GM23338 (cell line): ENCODE results near the gene MPHOSPH6. TPM values are rescaled to one million over a fixed set of nuclear protein-coding genes. Genes with fewer than 3 reads are reported as not detected.

Source experiments
- ATAC-seq: fragments of 200-7000 bp; cut with Tn5 transposase; 3 replicates; pipeline ENCODE4 v1.9.1; 2020
- DNase-seq: peaks from one replicate; pipeline ENCODE4 v3.0.0-alpha.2; 2015; ENCODE audit warnings: low spot score
- H2AFZ ChIP-seq: fragments of 200-600 bp; sonication (generic); 2 replicates; pipeline ENCODE4 v1.8.0; 2016; ENCODE audit warnings: antibody characterized with exemption, mild to moderate bottlenecking, moderate library complexity
- H3F3A ChIP-seq: fragments of 200-600 bp; sonication (generic); replicated peaks from 2 replicates; pipeline ENCODE4 v1.8.0; 2017; ENCODE audit warnings: antibody characterized with exemption, mixed run types, low read depth
- H3K27ac ChIP-seq: fragments of 200-600 bp; sonication (generic); 2 replicates; pipeline ENCODE4 v1.6.1; 2016; ENCODE audit warnings: low read depth
- H3K27me3 ChIP-seq: fragments of 200-600 bp; sonication (generic); 2 replicates; pipeline ENCODE4 v1.8.0; 2016; ENCODE audit warnings: mild to moderate bottlenecking, mixed run types, moderate library complexity; ENCODE audit not compliant: insufficient read depth
- H3K36me3 ChIP-seq: fragments of 200-600 bp; sonication (generic); 2 replicates; pipeline ENCODE4 v1.8.0; 2016; ENCODE audit warnings: mild to moderate bottlenecking; ENCODE audit not compliant: insufficient read depth
- H3K4me1 ChIP-seq: fragments of 200-600 bp; sonication (generic); 2 replicates; pipeline ENCODE4 v1.8.0; 2016; ENCODE audit warnings: mild to moderate bottlenecking, moderate library complexity; ENCODE audit not compliant: insufficient read depth
- H3K4me2 ChIP-seq: fragments of 200-600 bp; sonication (generic); 2 replicates; pipeline ENCODE4 v1.7.1; 2017; ENCODE audit warnings: mixed run types
- H3K4me3 ChIP-seq: fragments of 200-600 bp; sonication (generic); 2 replicates; pipeline ENCODE4 v1.6.1; 2016; ENCODE audit warnings: mixed run types
- H3K79me2 ChIP-seq: fragments of 200-600 bp; sonication (generic); replicated peaks from 2 replicates; pipeline ENCODE4 v1.8.0; 2017; ENCODE audit warnings: mild to moderate bottlenecking; ENCODE audit not compliant: insufficient read depth
- H3K9me2 ChIP-seq: fragments of 200-600 bp; sonication (generic); 2 replicates; pipeline ENCODE4 v1.8.0; 2017; ENCODE audit not compliant: insufficient read depth
- H4K20me1 ChIP-seq: fragments of 200-600 bp; sonication (generic); replicated peaks from 2 replicates; pipeline ENCODE4 v1.8.0; 2017; ENCODE audit warnings: mild to moderate bottlenecking; ENCODE audit not compliant: insufficient read depth
- H3K27ac Mint-ChIP-seq: 2 replicates; pipeline ENCODE4 v1.8.0; 2020; ENCODE audit warnings: inconsistent platforms, mild to moderate bottlenecking, moderate library complexity, mixed read lengths
- H3K27me3 Mint-ChIP-seq: 3 replicates; pipeline ENCODE4 v1.8.0; 2022; ENCODE audit warnings: low read depth, mild to moderate bottlenecking, moderate library complexity, mixed read lengths, inconsistent platforms; ENCODE audit not compliant: insufficient read depth, poor library complexity
- H3K36me3 Mint-ChIP-seq: 3 replicates; pipeline ENCODE4 v1.8.0; 2021; ENCODE audit warnings: low read depth, mild to moderate bottlenecking, inconsistent platforms, moderate library complexity, mixed read lengths
- H3K4me1 Mint-ChIP-seq: 3 replicates; pipeline ENCODE4 v1.8.0; 2020; ENCODE audit warnings: mild to moderate bottlenecking, inconsistent platforms, mixed read lengths
- H3K4me3 Mint-ChIP-seq: 3 replicates; pipeline ENCODE4 v1.8.0; 2021; ENCODE audit warnings: moderate library complexity, mild to moderate bottlenecking, inconsistent platforms, mixed read lengths
- H3K9me3 Mint-ChIP-seq: 3 replicates; pipeline ENCODE4 v1.8.0; 2020; ENCODE audit warnings: moderate library complexity, mild to moderate bottlenecking, inconsistent platforms, mixed read lengths
- CREB1 ChIP-seq: fragments of 250-450 bp; sonication (Bioruptor Pico); IDR thresholded peaks from 2 replicates; pipeline ENCODE4 v1.5.0; 2020; ENCODE audit warnings: low read depth, mild to moderate bottlenecking, moderate library complexity
- EZH2phosphoT487 ChIP-seq: fragments of 200-600 bp; sonication (generic); IDR thresholded peaks from one replicate; pipeline ENCODE4 v1.8.1; 2018; ENCODE audit warnings: antibody characterized with exemption; ENCODE audit not compliant: unreplicated experiment
- JUNB ChIP-seq: IDR thresholded peaks from one replicate; pipeline ENCODE4 v1.6.1; 2016; ENCODE audit warnings: antibody characterized with exemption; ENCODE audit not compliant: unreplicated experiment
- REST ChIP-seq: IDR thresholded peaks from one replicate; pipeline ENCODE4 v1.6.1; 2018; ENCODE audit warnings: antibody characterized with exemption; ENCODE audit not compliant: unreplicated experiment
- ZNF114 ChIP-seq: fragments of 250-450 bp; sonication (Bioruptor Pico); IDR thresholded peaks from 2 replicates; pipeline ENCODE4 v1.5.0; 2020; ENCODE audit warnings: mild to moderate bottlenecking, moderate library complexity
- ZNF462 ChIP-seq: fragments of 250-450 bp; sonication (Bioruptor Pico); IDR thresholded peaks from 2 replicates; pipeline ENCODE4 v1.5.0; 2020; ENCODE audit warnings: mild to moderate bottlenecking, moderate library complexity
- polyA plus RNA-seq: library from polyadenylated mRNA; unstranded; fragments of >200 nt; fragmentation: Nextera tagmentation; extraction: Ambion mirVana; gene quantifications from 2 replicates; pipeline ENCODE4 v1.2.1, GENCODE V29; 2016
- total RNA-seq: library from RNA; depleted of rRNA; stranded (reverse); fragments of >200 nt; shearing (Covaris generic); gene quantifications from 2 replicates; pipeline ENCODE4 v1.2.3, GENCODE V29; 2014

MPHOSPH6 gene
- total and polyA plus RNA-seq, 2 experiments from 2014 or later = 40.8 to 94.7 TPM

DNA sequence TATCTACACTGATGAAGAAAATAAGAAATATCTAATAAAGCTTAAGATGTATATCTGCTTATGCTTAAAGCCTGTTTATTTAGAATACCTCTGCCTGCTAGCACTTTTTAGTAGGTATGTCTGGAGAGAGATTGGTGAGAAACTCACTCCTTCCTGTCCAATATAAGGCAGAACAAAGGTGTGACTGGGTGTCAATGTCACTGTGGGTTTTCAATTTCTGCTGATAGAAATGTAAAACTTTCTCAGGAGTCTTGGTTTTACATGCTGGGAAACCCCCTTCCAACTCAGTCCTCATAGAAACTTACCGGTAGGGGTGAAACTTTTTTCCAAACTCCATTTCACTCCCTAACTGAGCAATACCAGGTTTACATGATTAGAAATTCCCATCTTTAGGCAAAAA, 17.8 kb upstream of the MPHOSPH6 start (continued):
- no peak for TF ChIP-seq ZNF462 (CRISPR knock-in tag)
- no peak for TF ChIP-seq CREB1 (CRISPR knock-in tag)
- no peak for TF ChIP-seq REST
- no peak for TF ChIP-seq JUNB
- no peak for TF ChIP-seq EZH2phosphoT487

GRCh38 chr16:82185012-82185411, 15.0 kb upstream of the MPHOSPH6 start:
- no peaks in the 10 kb centered on the region for H3K9me3 Mint-ChIP-seq
- Histone ChIP-seq H3F3A (no peaks in the 10 kb centered on the region), H3K79me2 (no peaks in the 10 kb centered on the region), H3K36me3 (no peaks in the 10 kb centered on the region), H3K27me3 (no peaks in the 10 kb centered on the region), H2AFZ (no peak overlapping the region), H3K4me2 (no peak overlapping the region), H3K4me3 (no peak overlapping the region), H3K27ac (no peak overlapping the region), H3K9me2 (no peaks in the 10 kb centered on the region), H3K4me1 (no peaks in the 10 kb centered on the region), H4K20me1 (no peaks in the 10 kb centered on the region)
- DNase-seq (no peak), ATAC-seq (no peak)
- no peak overlapping the region for H3K27ac Mint-ChIP-seq
- no peak overlapping the region for H3K4me3 Mint-ChIP-seq
- H3K36me3 Mint-ChIP-seq = no peaks in the 10 kb centered on the region
- H3K27me3 Mint-ChIP-seq = peaks cover 3% of the 10 kb centered on the region
- H3K4me1 Mint-ChIP-seq = peaks cover 18% of the 10 kb centered on the region; the same call in 2 of the 3 replicates
- TF ChIP-seq ZNF114 (CRISPR knock-in tag) = no peak
- no peak for TF ChIP-seq ZNF462 (CRISPR knock-in tag)
- TF ChIP-seq EZH2phosphoT487 = no peak
